PC-3 (cell line): ENCODE results near the gene PDZK1IP1. TPM values are rescaled to one million over a fixed set of nuclear protein-coding genes. Genes with fewer than 3 reads are reported as not detected.

Experiments used
- ATAC-seq: fragments of 200-7000 bp; cut with Tn5 transposase; 2 replicates; pipeline ENCODE4 v1.9.1; 2020; ENCODE audit warnings: mild to moderate bottlenecking, moderate library complexity
- BruUV-seq: library from RNA; stranded (reverse); fragments of 400-500 nt; replicated peaks from 2 replicates; lab custom pipeline; 2021; lab: Mats Ljungman, UMichigan
- CTCF ChIA-PET: fragments of 300-600 bp; sonication (Branson Sonifier 250); formaldehyde crosslinking; loops from one replicate; lab custom pipeline; 2022; ENCODE audit warnings: antibody characterized with exemption; lab: Charles Lee
- POLR2A ChIA-PET: fragments of 300-600 bp; sonication (Branson Sonifier 250); formaldehyde crosslinking; loops from one replicate; lab custom pipeline; 2022; ENCODE audit warnings: antibody characterized with exemption; ENCODE audit not compliant: unreplicated experiment; lab: Charles Lee
- DNase-seq: peaks from one replicate; pipeline ENCODE4 v3.0.0-alpha.2; 2015
- H2AFZ ChIP-seq: fragments of 300-600 bp; sonication (generic); 2 replicates; pipeline ENCODE4 v1.6.0; 2016; ENCODE audit warnings: antibody characterized with exemption, low read length
- H3F3A ChIP-seq: fragments of 300-600 bp; sonication (generic); one replicate; pipeline ENCODE4 v1.6.0; 2017; ENCODE audit warnings: antibody characterized with exemption, low read length, control low read depth, mild to moderate bottlenecking; ENCODE audit not compliant: unreplicated experiment
- H3K27ac ChIP-seq: fragments of 300-600 bp; sonication (generic); 2 replicates; pipeline ENCODE4 v1.5.1; 2016; ENCODE audit warnings: mild to moderate bottlenecking, low read length
- H3K27me3 ChIP-seq: fragments of 300-600 bp; sonication (generic); 2 replicates; pipeline ENCODE4 v1.6.1; 2016; ENCODE audit warnings: low read length, mixed read lengths
- H3K36me3 ChIP-seq: fragments of 300-600 bp; sonication (generic); 2 replicates; pipeline ENCODE4 v1.6.1; 2016; ENCODE audit warnings: low read depth, mixed run types, low read length, mixed read lengths
- H3K4me1 ChIP-seq: fragments of 300-600 bp; sonication (generic); 2 replicates; pipeline ENCODE4 v1.5.1; 2016; ENCODE audit warnings: low read length; ENCODE audit not compliant: insufficient read depth
- H3K4me2 ChIP-seq: fragments of 300-600 bp; sonication (generic); 2 replicates; pipeline ENCODE4 v1.6.0; 2016; ENCODE audit warnings: low read length
- H3K4me3 ChIP-seq: fragments of 300-600 bp; sonication (generic); 2 replicates; pipeline ENCODE4 v1.5.1; 2016; ENCODE audit warnings: mild to moderate bottlenecking, low read length, mixed read lengths
- H3K79me2 ChIP-seq: fragments of 300-600 bp; sonication (generic); 2 replicates; pipeline ENCODE4 v1.6.1; 2017; ENCODE audit warnings: low read length, mixed read lengths
- H3K9ac ChIP-seq: fragments of 300-600 bp; sonication (generic); 2 replicates; pipeline ENCODE4 v1.6.0; 2016; ENCODE audit warnings: mild to moderate bottlenecking, low read length
- H3K9me2 ChIP-seq: fragments of 300-600 bp; sonication (generic); replicated peaks from 2 replicates; pipeline ENCODE4 v1.6.1; 2016; ENCODE audit warnings: mixed run types, low read length, mixed read lengths
- H3K9me3 ChIP-seq: fragments of 300-600 bp; sonication (generic); 2 replicates; pipeline ENCODE4 v1.6.1; 2016; ENCODE audit warnings: low read length, mixed read lengths
- H4K20me1 ChIP-seq: fragments of 300-600 bp; sonication (generic); 2 replicates; pipeline ENCODE4 v1.6.1; 2016; ENCODE audit warnings: low read length, mixed read lengths
- CTCF ChIP-seq: fragments of 300-600 bp; sonication (generic); conservative IDR thresholded peaks from 2 replicates; pipeline ENCODE4 v1.5.1; 2017; ENCODE audit warnings: antibody characterized with exemption, low read depth, mild to moderate bottlenecking, low read length
- EZH2 ChIP-seq: fragments of 300-600 bp; sonication (generic); IDR thresholded peaks from one replicate; pipeline ENCODE4 v1.6.1; 2017; ENCODE audit warnings: antibody characterized with exemption, mild to moderate bottlenecking, low read length; ENCODE audit not compliant: unreplicated experiment
- EZH2phosphoT487 ChIP-seq: fragments of 300-600 bp; sonication (generic); IDR thresholded peaks from 2 replicates; pipeline ENCODE4 v1.6.1; 2018; ENCODE audit warnings: mild to moderate bottlenecking, antibody characterized with exemption, low read length, borderline replicate concordance
- intact Hi-C: fragments of 100-400 bp; cut with micrococcal nuclease; formaldehyde crosslinking; loops from 2 replicates; pipeline ENCODE4 v1.9.0; 2023
- total RNA-seq: library from RNA; depleted of rRNA; stranded (reverse); fragments of >200 nt; gene quantifications from 2 replicates; pipeline ENCODE4 v1.2.3, GENCODE V29; 2014

The PDZK1IP1 gene
- total RNA-seq, 1 experiment from 2014 or later, result not detected

DNA sequence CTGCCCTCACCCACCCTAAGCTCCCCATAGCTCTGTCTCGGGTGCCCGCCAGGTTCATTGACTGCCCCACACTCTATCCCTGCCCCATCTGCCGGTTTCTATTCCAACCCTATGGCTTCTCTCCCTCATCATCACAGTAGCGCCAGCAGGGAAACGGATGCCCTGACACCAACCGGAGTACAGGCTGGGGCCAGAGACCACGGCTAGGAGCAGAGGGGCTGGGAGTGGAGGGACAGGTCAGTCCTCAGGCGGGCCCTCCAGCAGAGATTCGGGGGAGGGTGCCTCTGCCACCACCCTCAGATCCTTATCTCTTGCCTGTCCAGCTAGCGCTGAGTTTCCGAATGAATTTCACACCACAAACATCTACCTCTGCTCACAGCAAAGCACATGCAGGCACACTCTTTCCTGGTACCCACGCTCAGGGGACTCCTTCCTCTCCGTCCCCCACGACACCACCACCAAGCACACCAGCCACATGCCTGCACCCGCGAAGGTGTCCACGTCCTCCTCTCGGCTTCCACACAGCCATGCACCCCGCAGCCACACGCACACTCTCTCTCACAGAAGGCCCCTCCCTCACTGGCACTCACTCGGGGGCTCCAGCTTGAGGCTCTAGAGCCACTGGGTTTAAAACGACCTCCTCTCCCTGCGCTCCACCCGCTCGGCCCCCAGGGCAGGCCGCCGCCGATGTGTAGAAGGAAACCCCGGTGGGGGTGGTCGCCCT, 35.0 kb upstream of the PDZK1IP1 start:
- intact Hi-C loops, result no loop called here
- Histone ChIP-seq H3F3A (no peaks in the 10 kb centered on the region), H3K9me3 (no peaks in the 10 kb centered on the region), H3K79me2 (no peaks in the 10 kb centered on the region), H3K4me2 (no peak overlapping the region), H3K27ac (no peak overlapping the region), H3K36me3 (no peaks in the 10 kb centered on the region), H2AFZ (no peak overlapping the region), H3K4me3 (no peak overlapping the region), H3K9ac (no peak overlapping the region), H4K20me1 (no peaks in the 10 kb centered on the region), H3K9me2 (no peaks in the 10 kb centered on the region), H3K4me1 (no peaks in the 10 kb centered on the region), H3K27me3 (peaks cover 61% of the 10 kb centered on the region)
- CTCF ChIA-PET, result no interaction called here
- POLR2A ChIA-PET, result no interaction called here
- DNase-seq, result no peak
- no peak for ATAC-seq
- TF ChIP-seq CTCF (no peak), EZH2 (no peak), EZH2phosphoT487 (no peak)
- BruUV-seq, result no TSS peak

- intact Hi-C loops, result no loop called here
- Histone ChIP-seq H3F3A (no peaks in the 10 kb centered on the region), H3K9ac (no peak overlapping the region), H3K4me2 (no peak overlapping the region), H3K4me1 (no peaks in the 10 kb centered on the region), H3K79me2 (no peaks in the 10 kb centered on the region), H3K9me2 (no peaks in the 10 kb centered on the region), H3K4me3 (no peak overlapping the region), H3K27me3 (peaks cover 56% of the 10 kb centered on the region), H3K9me3 (no peaks in the 10 kb centered on the region), H2AFZ (no peak overlapping the region), H3K36me3 (no peaks in the 10 kb centered on the region), H3K27ac (no peak overlapping the region), H4K20me1 (no peaks in the 10 kb centered on the region)
- CTCF ChIA-PET, result no interaction called here
- no peak for DNase-seq
- no peak for ATAC-seq
- no TSS peak for BruUV-seq
- TF ChIP-seq EZH2phosphoT487 (no peak), EZH2 (no peak), CTCF (no peak)
- POLR2A ChIA-PET, result no interaction called here
These were observed 34.3 kb upstream of the PDZK1IP1 start for GRCh38 chr1:47223921-47224675.
